Thyroid gland (tissue), 4 donors: ENCODE results near the gene DDB1. TPM values are rescaled to one million over a fixed set of nuclear protein-coding genes. Genes with fewer than 3 reads are reported as not detected.

Source experiments
- DNase-seq, 2 donors: peaks; one replicate each; pipeline ENCODE4 v3.0.0-alpha.2; 2019
- H3K27ac ChIP-seq, 3 donors: fragments of 200-600 bp; sonication (generic); 1 replicate in 2 of 3; 2 replicates in 1 of 3; pipeline ENCODE4 v1.5.1; 2016 to 2019; ENCODE audit warnings: mild to moderate bottlenecking in 1 of 3, moderate library complexity in 1 of 3
- H3K27me3 ChIP-seq: fragments of 200-600 bp; sonication (generic); one replicate; pipeline ENCODE4 v1.5.1; 2019
- H3K36me3 ChIP-seq, 2 donors: fragments of 200-600 bp; sonication (generic); one replicate each; pipeline ENCODE4 v1.5.1; 2016 to 2019
- H3K4me1 ChIP-seq, 2 donors: fragments of 200-600 bp; sonication (generic); one replicate each; pipeline ENCODE4 v1.5.1; 2017 to 2019
- H3K4me3 ChIP-seq, 3 donors: fragments of 200-600 bp; sonication (generic); replicated peaks in 1 of 3; 1 replicate in 2 of 3; 2 replicates in 1 of 3; pipeline ENCODE4 v1.5.1; 2016; ENCODE audit warnings: mild to moderate bottlenecking in 1 of 3
- H3K9me3 ChIP-seq: fragments of 200-600 bp; sonication (generic); one replicate; pipeline ENCODE4 v1.5.1; 2017
- CTCF ChIP-seq, 6 experiments: fragments of 200-600 bp in 3 of 6; fragments of 450-650 bp in 3 of 6; sonication (generic) in 3 of 6; IDR thresholded peaks; one replicate each; pipeline ENCODE4 v1.5.1; 2016 to 2019; ENCODE audit warnings: antibody characterized with exemption in 6 of 6, mild to moderate bottlenecking in 2 of 6, inconsistent platforms in 1 of 6, moderate library complexity in 1 of 6
- POLR2A ChIP-seq, 2 donors: fragments of 450-650 bp; IDR thresholded peaks; one replicate each; pipeline ENCODE4 v1.6.1; 2017; ENCODE audit warnings: antibody characterized with exemption in 2 of 2, mild to moderate bottlenecking in 2 of 2, moderate library complexity in 1 of 2
- WGBS, 2 donors: methylation state at CpG; one replicate each; pipeline ENCODE4 v1.1.5; 2017; 5-methylcytosine and 5-hydroxymethylcytosine counted together
- intact Hi-C: fragments of 100-400 bp; cut with DNase I; formaldehyde crosslinking; loops from one replicate; pipeline ENCODE4 v1.15.1; 2023
- total RNA-seq, 4 donors: library from RNA; depleted of rRNA; stranded (reverse); fragments of >200 nt; gene quantifications; one replicate each; pipeline ENCODE4 v1.2.3, GENCODE V29; 2016

The DDB1 gene
- total RNA-seq, 4 donors from 2014 or later: 132 to 211 (median 182) TPM

- H3K36me3 ChIP-seq: peaks cover 12 to 27% of the 10 kb centered on the region in 2 donors
- intact Hi-C loops: no loop called here
- peak overlapping the region in 1 of 3 donors; percentile 23 for H3K27ac ChIP-seq
- H3K27me3 ChIP-seq: no peaks in the 10 kb centered on the region
- TF ChIP-seq CTCF (IDR thresholded peaks at IDR 0.05): no peak
- TF ChIP-seq POLR2A (IDR thresholded peaks at IDR 0.05): no peak
- no peaks in the 10 kb centered on the region for H3K9me3 ChIP-seq
- peak overlapping the region in 1 of 3 donors; percentile 63 for H3K4me3 ChIP-seq
- peak; percentile 17 to 18 for DNase-seq
- WGBS, 2 donors: 49 to 63% methylated on average over 9 to 11 of the region's 12 CpGs
- peaks cover 8 to 25% of the 10 kb centered on the region in 2 donors for H3K4me1 ChIP-seq
Observed at GRCh38 chr11:61295596-61295926, 37.3 kb downstream of the DDB1 start.

- H3K4me1 ChIP-seq: peaks cover 8 to 25% of the 10 kb centered on the region in 2 donors
- peak within 1 kb of the TSS; percentile 21 to 63 (median 50) for H3K4me3 ChIP-seq
- H3K36me3 ChIP-seq: peaks cover 6 to 21% of the 10 kb centered on the region in 2 donors
- no peaks in the 10 kb centered on the region for H3K27me3 ChIP-seq
- peak within 1 kb of the TSS in 2 of 3 donors; percentile 23 to 24 for H3K27ac ChIP-seq
- DNase-seq: peak; percentile 81 to 84
- WGBS, 2 donors: 0 to 2% methylated on average over 10 to 46 of the region's 97 CpGs
- TF ChIP-seq CTCF (IDR thresholded peaks at IDR 0.05) (peak in 3 of 6 experiments; percentile 32 to 56 (median 51)), POLR2A (IDR thresholded peaks at IDR 0.05) (no peak)
- H3K9me3 ChIP-seq: no peaks in the 10 kb centered on the region
- intact Hi-C loops: no loop called here
Observed at GRCh38 chr11:61294717-61295595, 37.9 kb downstream of the DDB1 start, which contains the start of gene VWCE. Gene VWCE (minus strand): TSS chr11:61295316. CDS start chr11:61295037, 279 bp downstream.

- Histone ChIP-seq H3K4me1 (peaks cover 8 to 25% of the 10 kb centered on the region in 2 donors), H3K27me3 (no peaks in the 10 kb centered on the region), H3K36me3 (peaks cover 0 to 13% of the 10 kb centered on the region in 2 donors), H3K4me3 (peak overlapping the region; percentile 21 to 63 (median 50)), H3K27ac (no peak overlapping the region), H3K9me3 (no peaks in the 10 kb centered on the region)
- intact Hi-C loops: no loop called here
- 4 to 9% methylated on average over 10 to 26 of the region's 60 CpGs for WGBS, 2 donors
- peak; percentile 61 to 69 for DNase-seq
- TF ChIP-seq CTCF (IDR thresholded peaks at IDR 0.05) (peak in 1 of 6 experiments; percentile 5), POLR2A (IDR thresholded peaks at IDR 0.05) (no peak)
Observed at GRCh38 chr11:61293867-61294716, 38.8 kb downstream of the DDB1 start.

- Histone ChIP-seq H3K36me3 (no peaks in the 10 kb centered on the region), H3K4me1 (peaks cover 8 to 25% of the 10 kb centered on the region in 2 donors), H3K4me3 (no peak overlapping the region), H3K9me3 (no peaks in the 10 kb centered on the region), H3K27me3 (no peaks in the 10 kb centered on the region), H3K27ac (no peak overlapping the region)
- no peak for TF ChIP-seq POLR2A (IDR thresholded peaks at IDR 0.05)
- TF ChIP-seq CTCF (IDR thresholded peaks at IDR 0.05): no peak
- 94 to 96% methylated on average over 2 of the region's 2 CpGs for WGBS, 2 donors
- intact Hi-C loops: no loop called here
- no peak for DNase-seq
Observed at GRCh38 chr11:61292356-61292755, 40.5 kb downstream of the DDB1 start.
